Measurements from ENCODE around the gene ANTXR1. TPM values are rescaled to one million over a fixed set of nuclear protein-coding genes. Genes with fewer than 3 reads are reported as not detected.

The ANTXR1 gene
- polyA plus RNA-seq, 1 donor (not counting 4 experiments of a cell fraction or from before 2014, with no cell fraction given), result 20.4 TPM

DNA sequence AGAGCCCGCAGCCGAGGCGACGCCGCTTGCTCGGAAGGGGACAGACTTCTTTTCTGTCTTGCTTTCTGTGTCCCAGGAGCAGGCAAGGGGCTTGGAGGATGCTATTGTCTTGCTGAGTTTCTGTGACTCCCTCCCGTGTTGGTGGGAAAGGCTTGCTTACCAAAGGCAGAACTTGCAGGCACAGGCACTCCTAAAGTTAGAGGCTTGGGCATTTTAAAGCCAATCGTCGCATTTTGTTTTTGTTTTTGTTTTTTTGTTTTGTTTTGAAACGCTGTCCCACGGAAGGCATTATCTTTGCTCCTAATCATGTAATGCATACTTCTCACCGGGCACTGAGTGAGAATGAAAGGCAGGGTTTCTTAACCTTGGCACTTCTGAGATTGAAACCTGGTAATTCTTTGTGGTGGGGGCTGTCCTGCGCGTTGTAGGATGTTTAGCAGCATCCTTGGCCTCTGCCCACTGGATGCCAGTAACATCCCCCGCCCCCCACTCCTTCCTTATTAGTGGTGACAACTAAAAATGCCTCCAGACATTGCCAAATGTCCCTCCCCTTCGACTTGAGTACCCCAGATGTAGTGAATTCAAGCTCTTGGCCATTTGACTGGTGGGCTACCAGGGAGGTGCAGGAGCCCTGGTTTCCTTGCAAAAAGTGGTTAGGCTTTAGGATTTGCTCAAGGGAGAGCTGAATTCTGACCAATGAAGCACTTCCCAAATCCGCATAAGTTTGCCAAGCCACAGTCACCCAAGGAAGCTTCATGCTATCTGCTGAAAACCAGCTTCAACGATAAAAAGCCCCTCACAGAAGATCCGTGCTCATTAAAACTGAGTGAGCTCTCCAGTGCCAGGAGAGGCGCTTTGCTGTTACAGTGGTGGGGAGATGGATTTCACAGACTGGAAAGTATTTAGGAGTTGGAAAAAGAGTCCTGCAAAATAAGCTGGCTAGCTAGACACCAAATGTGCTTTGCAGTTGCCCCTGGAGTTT, 1.2 kb downstream of the ANTXR1 start:
- DNase-seq (ENCODE audit: low read depth, low spot score), result no peak
- no peak for FAIRE-seq
- peak overlapping the region; percentile 80 for H3K9ac ChIP-seq (ENCODE audit: control insufficient read depth, extremely low read depth, insufficient read depth, low read length)
- H3K79me2 ChIP-seq (ENCODE audit: control insufficient read depth, insufficient read depth, low read length), result peaks cover 17% of the 10 kb centered on the region
- H3K27me3 ChIP-seq (ENCODE audit: control insufficient read depth, extremely low read depth, insufficient read depth, low read length), result no peaks in the 10 kb centered on the region
- peaks cover 36% of the 10 kb centered on the region for H3K4me1 ChIP-seq (ENCODE audit: control insufficient read depth, extremely low read depth, insufficient read depth, low read length)
- no peaks in the 10 kb centered on the region for H4K20me1 ChIP-seq (ENCODE audit: control insufficient read depth, extremely low read depth, insufficient read depth, low read length)
- H3K36me3 ChIP-seq (ENCODE audit: control insufficient read depth in 2 of 2, extremely low read depth in 1 of 2, insufficient read depth in 2 of 2, low read length in 2 of 2), result no peaks in the 10 kb centered on the region
- peak overlapping the region; percentile 94 for H2AFZ ChIP-seq (ENCODE audit: control insufficient read depth, low read length)
- TF ChIP-seq EZH2 (IDR thresholded peaks at IDR 0.05; ENCODE audit: low read length), result no peak
- TF ChIP-seq, protein P1, sequence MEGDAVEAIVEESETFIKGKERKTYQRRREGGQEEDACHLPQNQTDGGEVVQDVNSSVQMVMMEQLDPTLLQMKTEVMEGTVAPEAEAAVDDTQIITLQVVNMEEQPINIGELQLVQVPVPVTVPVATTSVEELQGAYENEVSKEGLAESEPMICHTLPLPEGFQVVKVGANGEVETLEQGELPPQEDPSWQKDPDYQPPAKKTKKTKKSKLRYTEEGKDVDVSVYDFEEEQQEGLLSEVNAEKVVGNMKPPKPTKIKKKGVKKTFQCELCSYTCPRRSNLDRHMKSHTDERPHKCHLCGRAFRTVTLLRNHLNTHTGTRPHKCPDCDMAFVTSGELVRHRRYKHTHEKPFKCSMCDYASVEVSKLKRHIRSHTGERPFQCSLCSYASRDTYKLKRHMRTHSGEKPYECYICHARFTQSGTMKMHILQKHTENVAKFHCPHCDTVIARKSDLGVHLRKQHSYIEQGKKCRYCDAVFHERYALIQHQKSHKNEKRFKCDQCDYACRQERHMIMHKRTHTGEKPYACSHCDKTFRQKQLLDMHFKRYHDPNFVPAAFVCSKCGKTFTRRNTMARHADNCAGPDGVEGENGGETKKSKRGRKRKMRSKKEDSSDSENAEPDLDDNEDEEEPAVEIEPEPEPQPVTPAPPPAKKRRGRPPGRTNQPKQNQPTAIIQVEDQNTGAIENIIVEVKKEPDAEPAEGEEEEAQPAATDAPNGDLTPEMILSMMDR (optimal IDR thresholded peaks at IDR 0.05 in 1 of 3, IDR thresholded peaks at IDR 0.05 in 1 of 3, conservative IDR thresholded peaks at IDR 0.05 in 1 of 3; ENCODE audit: extremely low read depth in 1 of 3, insufficient read depth in 2 of 3, low read length in 3 of 3), result peak in 1 of 3 experiments; percentile 7
- peak overlapping the region; percentile 98 for H3K4me2 ChIP-seq (ENCODE audit: control insufficient read depth, extremely low read depth, insufficient read depth, low read depth, low read length)
- H3K4me3 ChIP-seq (ENCODE audit: control insufficient read depth in 2 of 3, extremely low read depth in 1 of 3, insufficient read depth in 2 of 3, low read depth in 1 of 3, low read length in 3 of 3), result peak overlapping the region; percentile 67 to 91 (median 87)
- dilution Hi-C loops (cut with MboI; ENCODE audit: extremely low pct_ligation_motif_present, low sequenced_read_pairs), result no loop called here
- no peaks in the 10 kb centered on the region for H3K9me3 ChIP-seq (ENCODE audit: control insufficient read depth, low read depth, low read length)
- no peaks in the 10 kb centered on the region for H3K9me1 ChIP-seq (ENCODE audit: control insufficient read depth, extremely low read depth, insufficient read depth, low read length)
- peak overlapping the region; percentile 22 for H3K27ac ChIP-seq (ENCODE audit: control insufficient read depth, insufficient read depth, low read length)

DNA sequence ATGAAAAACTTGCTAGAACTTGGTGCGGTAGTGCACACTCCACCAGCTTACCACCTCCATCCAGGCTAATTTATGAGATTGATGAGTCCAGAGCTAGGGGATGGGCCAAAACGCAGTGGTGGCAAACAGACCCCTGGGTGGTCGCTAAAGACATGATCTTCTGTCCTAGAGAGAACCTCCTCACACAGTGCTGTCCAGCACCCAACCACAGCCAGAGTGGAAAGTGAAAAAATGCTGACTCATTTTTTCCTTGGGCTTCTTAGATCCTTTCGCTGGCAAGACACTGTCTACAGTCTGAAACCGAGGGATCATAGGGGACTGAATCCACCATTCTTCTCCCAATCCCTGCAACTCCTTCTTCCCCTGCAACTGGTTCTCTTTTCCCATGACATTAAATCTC, 4.1 kb downstream of the ANTXR1 start:
- H3K27ac ChIP-seq (ENCODE audit: control insufficient read depth, insufficient read depth, low read length), result no peak overlapping the region
- H3K36me3 ChIP-seq (ENCODE audit: control insufficient read depth in 2 of 2, extremely low read depth in 1 of 2, insufficient read depth in 2 of 2, low read length in 2 of 2), result no peaks in the 10 kb centered on the region
- no peaks in the 10 kb centered on the region for H4K20me1 ChIP-seq (ENCODE audit: control insufficient read depth, extremely low read depth, insufficient read depth, low read length)
- FAIRE-seq (peak; percentile 46), DNase-seq (ENCODE audit: low read depth, low spot score) (no peak)
- no peak overlapping the region for H2AFZ ChIP-seq (ENCODE audit: control insufficient read depth, low read length)
- no peaks in the 10 kb centered on the region for H3K9me1 ChIP-seq (ENCODE audit: control insufficient read depth, extremely low read depth, insufficient read depth, low read length)
- H3K79me2 ChIP-seq (ENCODE audit: control insufficient read depth, insufficient read depth, low read length), result peaks cover 29% of the 10 kb centered on the region
- H3K9ac ChIP-seq (ENCODE audit: control insufficient read depth, extremely low read depth, insufficient read depth, low read length), result no peak overlapping the region
- H3K4me3 ChIP-seq (ENCODE audit: control insufficient read depth in 2 of 3, extremely low read depth in 1 of 3, insufficient read depth in 2 of 3, low read depth in 1 of 3, low read length in 3 of 3), result no peak overlapping the region
- no peaks in the 10 kb centered on the region for H3K9me3 ChIP-seq (ENCODE audit: control insufficient read depth, low read depth, low read length)
- peaks cover 51% of the 10 kb centered on the region for H3K4me1 ChIP-seq (ENCODE audit: control insufficient read depth, extremely low read depth, insufficient read depth, low read length)
- peak overlapping the region; percentile 30 for H3K4me2 ChIP-seq (ENCODE audit: control insufficient read depth, extremely low read depth, insufficient read depth, low read depth, low read length)
- dilution Hi-C loops (cut with MboI; ENCODE audit: extremely low pct_ligation_motif_present, low sequenced_read_pairs), result no loop called here
- H3K27me3 ChIP-seq (ENCODE audit: control insufficient read depth, extremely low read depth, insufficient read depth, low read length), result no peaks in the 10 kb centered on the region
- TF ChIP-seq EZH2 (IDR thresholded peaks at IDR 0.05; ENCODE audit: low read length), result no peak
- TF ChIP-seq, protein P1 (optimal IDR thresholded peaks at IDR 0.05 in 1 of 3, IDR thresholded peaks at IDR 0.05 in 1 of 3, conservative IDR thresholded peaks at IDR 0.05 in 1 of 3; ENCODE audit: extremely low read depth in 1 of 3, insufficient read depth in 2 of 3, low read length in 3 of 3), result no peak

Measured in keratinocyte (primary cell).